ENCODE measurements around the gene GABBR2. TPM values are rescaled to one million over a fixed set of nuclear protein-coding genes. Genes with fewer than 3 reads are reported as not detected.

Gene GABBR2
- total RNA-seq, 4 donors from 2014 or later, result not detected

- TF ChIP-seq CTCF (IDR thresholded peaks at IDR 0.05), result no peak
- ATAC-seq (ENCODE audit: low FRiP score) (no peak), DNase-seq (ENCODE audit: low spot score) (no peak)
Measured at GRCh38 chr9:98416294-98417248, 292.2 kb downstream of the GABBR2 start.

GRCh38 chr9:98415782-98416181, 293.0 kb downstream of the GABBR2 start:
- DNase-seq (ENCODE audit: low spot score), result no peak
- TF ChIP-seq CTCF (IDR thresholded peaks at IDR 0.05), result no peak
- ATAC-seq (ENCODE audit: low FRiP score), result no peak

- DNase-seq (ENCODE audit: low spot score) (no peak), ATAC-seq (ENCODE audit: low FRiP score) (no peak)
- no peak for TF ChIP-seq CTCF (IDR thresholded peaks at IDR 0.05)
Measured at GRCh38 chr9:98413084-98413483, 295.7 kb downstream of the GABBR2 start.

GRCh38 chr9:98412101-98412842, 296.5 kb downstream of the GABBR2 start:
- DNase-seq (ENCODE audit: low spot score), result no peak
- no peak for ATAC-seq (ENCODE audit: low FRiP score)
- no peak for TF ChIP-seq CTCF (IDR thresholded peaks at IDR 0.05)

GRCh38 chr9:98410185-98410697, 298.5 kb downstream of the GABBR2 start:
- peak; percentile 89 for ATAC-seq (ENCODE audit: low FRiP score)
- DNase-seq (ENCODE audit: low spot score), result no peak
- TF ChIP-seq CTCF (IDR thresholded peaks at IDR 0.05), result no peak

GRCh38 chr9:98409719-98410118, 299.0 kb downstream of the GABBR2 start:
- no peak for DNase-seq (ENCODE audit: low spot score)
- ATAC-seq (ENCODE audit: low FRiP score), result no peak
- TF ChIP-seq CTCF (IDR thresholded peaks at IDR 0.05), result no peak

All from omental fat pad (tissue), 4 donors.